Ascending aorta (tissue), 2 donors: ENCODE data around the gene ZP1. TPM values are rescaled to one million over a fixed set of nuclear protein-coding genes. Genes with fewer than 3 reads are reported as not detected.

ENCODE experiments used
- DNase-seq, 2 donors: peaks; one replicate each; pipeline ENCODE4 v3.0.0-alpha.2; 2019; ENCODE audit warnings: low spot score in 2 of 2
- H3K27ac ChIP-seq, 2 donors: fragments of 200-600 bp; sonication (generic); one replicate each; pipeline ENCODE4 v1.5.1; 2016 to 2017; ENCODE audit warnings: mild to moderate bottlenecking in 1 of 2
- H3K27me3 ChIP-seq: fragments of 200-600 bp; sonication (generic); one replicate; pipeline ENCODE4 v1.5.1; 2017
- H3K36me3 ChIP-seq, 2 donors: fragments of 200-600 bp; sonication (generic); one replicate each; pipeline ENCODE4 v1.5.1; 2016
- H3K4me1 ChIP-seq, 2 donors: fragments of 200-600 bp; sonication (generic); one replicate each; pipeline ENCODE4 v1.5.1; 2016 to 2017; ENCODE audit warnings: mild to moderate bottlenecking in 1 of 2
- H3K4me3 ChIP-seq, 2 donors: fragments of 200-600 bp; sonication (generic); one replicate each; pipeline ENCODE4 v1.5.1; 2016 to 2017; ENCODE audit warnings: mild to moderate bottlenecking in 1 of 2
- H3K9me3 ChIP-seq, 2 donors: fragments of 200-600 bp; sonication (generic); one replicate each; pipeline ENCODE4 v1.5.1; 2016
- intact Hi-C: fragments of 100-400 bp; cut with DNase I; formaldehyde crosslinking; loops from one replicate; pipeline ENCODE4 v1.15.1; 2023
- total RNA-seq: library from RNA; depleted of rRNA; stranded (reverse); fragments of >200 nt; gene quantifications from one replicate; pipeline ENCODE4 v1.1.0, GENCODE V29; 2016
- TF ChIP-seq, protein P1 (sequence below), 3 experiments: fragments of 200-600 bp in 2 of 3; fragments of 450-650 bp in 1 of 3; sonication (generic) in 2 of 3; IDR thresholded peaks; one replicate each; pipeline ENCODE4 v1.5.1; 2016 to 2019; ENCODE audit warnings: antibody characterized with exemption in 3 of 3, mild to moderate bottlenecking in 1 of 3, moderate library complexity in 1 of 3

Gene ZP1
- total RNA-seq, 1 donor from 2014 or later = not detected

- Histone ChIP-seq H3K4me1 (peaks cover 0 to 2% of the 10 kb centered on the region in 2 donors), H3K27ac (no peak overlapping the region), H3K4me3 (no peak overlapping the region), H3K27me3 (no peaks in the 10 kb centered on the region), H3K9me3 (no peaks in the 10 kb centered on the region), H3K36me3 (no peaks in the 10 kb centered on the region)
- TF ChIP-seq, protein P1, sequence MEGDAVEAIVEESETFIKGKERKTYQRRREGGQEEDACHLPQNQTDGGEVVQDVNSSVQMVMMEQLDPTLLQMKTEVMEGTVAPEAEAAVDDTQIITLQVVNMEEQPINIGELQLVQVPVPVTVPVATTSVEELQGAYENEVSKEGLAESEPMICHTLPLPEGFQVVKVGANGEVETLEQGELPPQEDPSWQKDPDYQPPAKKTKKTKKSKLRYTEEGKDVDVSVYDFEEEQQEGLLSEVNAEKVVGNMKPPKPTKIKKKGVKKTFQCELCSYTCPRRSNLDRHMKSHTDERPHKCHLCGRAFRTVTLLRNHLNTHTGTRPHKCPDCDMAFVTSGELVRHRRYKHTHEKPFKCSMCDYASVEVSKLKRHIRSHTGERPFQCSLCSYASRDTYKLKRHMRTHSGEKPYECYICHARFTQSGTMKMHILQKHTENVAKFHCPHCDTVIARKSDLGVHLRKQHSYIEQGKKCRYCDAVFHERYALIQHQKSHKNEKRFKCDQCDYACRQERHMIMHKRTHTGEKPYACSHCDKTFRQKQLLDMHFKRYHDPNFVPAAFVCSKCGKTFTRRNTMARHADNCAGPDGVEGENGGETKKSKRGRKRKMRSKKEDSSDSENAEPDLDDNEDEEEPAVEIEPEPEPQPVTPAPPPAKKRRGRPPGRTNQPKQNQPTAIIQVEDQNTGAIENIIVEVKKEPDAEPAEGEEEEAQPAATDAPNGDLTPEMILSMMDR (IDR thresholded peaks at IDR 0.05) = no peak
- DNase-seq = no peak
- intact Hi-C loops = no loop called here
Measured at GRCh38 chr11:60835534-60835846, 31.9 kb upstream of the ZP1 start.

DNA sequence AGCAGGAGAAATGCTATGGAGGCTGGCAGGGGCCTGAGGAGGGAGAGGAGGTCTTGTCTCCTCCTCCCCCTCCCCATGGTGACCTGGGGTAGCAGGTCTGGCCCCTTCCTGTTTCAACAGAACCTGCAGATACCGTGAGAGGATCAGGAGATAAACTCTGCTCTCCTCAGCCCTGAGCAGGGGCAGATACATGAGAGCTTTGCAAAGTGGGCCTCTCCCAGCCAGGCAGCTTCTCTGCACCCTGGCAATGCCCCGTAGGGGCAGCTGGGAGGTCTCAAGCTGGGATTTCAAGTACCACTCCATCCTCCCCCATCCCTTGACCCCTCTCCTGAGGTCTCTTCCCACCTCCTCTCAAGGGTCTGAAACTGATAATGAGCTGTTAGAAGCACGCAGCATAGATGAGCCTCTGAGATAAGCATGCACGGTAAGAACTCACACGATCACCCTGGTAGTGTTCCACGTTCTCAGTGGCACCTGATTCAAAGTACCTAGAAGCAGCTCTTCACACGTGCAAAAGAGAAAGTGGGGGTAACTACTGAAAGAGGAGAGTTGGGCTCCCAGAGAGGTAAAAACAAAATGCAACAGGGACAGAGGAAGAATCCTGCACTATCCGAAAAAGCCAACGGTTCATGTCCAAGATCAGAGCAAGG is 30.4 kb upstream of the ZP1 start:
- Histone ChIP-seq H3K27me3 (no peaks in the 10 kb centered on the region), H3K36me3 (no peaks in the 10 kb centered on the region), H3K4me3 (no peak overlapping the region), H3K4me1 (peaks cover 6 to 12% of the 10 kb centered on the region in 2 donors), H3K9me3 (no peaks in the 10 kb centered on the region), H3K27ac (no peak overlapping the region)
- no peak for DNase-seq
- intact Hi-C loops = no loop called here
- TF ChIP-seq, protein P1 (IDR thresholded peaks at IDR 0.05) = no peak

DNA sequence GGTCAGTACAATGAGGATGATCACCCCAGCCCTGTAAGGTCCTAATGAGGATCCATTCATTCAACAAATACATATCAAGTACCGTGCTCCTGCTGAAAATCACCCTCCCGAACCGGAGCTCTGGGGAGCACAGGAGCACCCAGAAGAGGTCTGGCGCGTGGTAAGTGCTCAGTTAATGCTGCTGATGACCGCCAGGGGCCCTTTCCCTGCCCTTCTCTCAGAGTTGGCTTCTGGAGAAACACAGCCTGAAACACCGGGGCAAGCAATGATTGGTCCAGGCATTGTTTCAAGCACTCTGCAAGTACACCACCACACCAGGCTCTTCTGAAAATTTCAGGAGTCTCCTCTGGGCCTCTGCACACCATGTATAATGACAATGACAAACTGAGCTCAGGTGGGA is 29.2 kb upstream of the ZP1 start:
- H3K36me3 ChIP-seq = no peaks in the 10 kb centered on the region
- H3K4me1 ChIP-seq = peaks cover 15 to 16% of the 10 kb centered on the region in 2 donors
- no peak overlapping the region for H3K4me3 ChIP-seq
- intact Hi-C loops = no loop called here
- TF ChIP-seq, protein P1 (IDR thresholded peaks at IDR 0.05) = no peak
- H3K27me3 ChIP-seq = no peaks in the 10 kb centered on the region
- no peaks in the 10 kb centered on the region for H3K9me3 ChIP-seq
- no peak for DNase-seq
- no peak overlapping the region for H3K27ac ChIP-seq

DNA sequence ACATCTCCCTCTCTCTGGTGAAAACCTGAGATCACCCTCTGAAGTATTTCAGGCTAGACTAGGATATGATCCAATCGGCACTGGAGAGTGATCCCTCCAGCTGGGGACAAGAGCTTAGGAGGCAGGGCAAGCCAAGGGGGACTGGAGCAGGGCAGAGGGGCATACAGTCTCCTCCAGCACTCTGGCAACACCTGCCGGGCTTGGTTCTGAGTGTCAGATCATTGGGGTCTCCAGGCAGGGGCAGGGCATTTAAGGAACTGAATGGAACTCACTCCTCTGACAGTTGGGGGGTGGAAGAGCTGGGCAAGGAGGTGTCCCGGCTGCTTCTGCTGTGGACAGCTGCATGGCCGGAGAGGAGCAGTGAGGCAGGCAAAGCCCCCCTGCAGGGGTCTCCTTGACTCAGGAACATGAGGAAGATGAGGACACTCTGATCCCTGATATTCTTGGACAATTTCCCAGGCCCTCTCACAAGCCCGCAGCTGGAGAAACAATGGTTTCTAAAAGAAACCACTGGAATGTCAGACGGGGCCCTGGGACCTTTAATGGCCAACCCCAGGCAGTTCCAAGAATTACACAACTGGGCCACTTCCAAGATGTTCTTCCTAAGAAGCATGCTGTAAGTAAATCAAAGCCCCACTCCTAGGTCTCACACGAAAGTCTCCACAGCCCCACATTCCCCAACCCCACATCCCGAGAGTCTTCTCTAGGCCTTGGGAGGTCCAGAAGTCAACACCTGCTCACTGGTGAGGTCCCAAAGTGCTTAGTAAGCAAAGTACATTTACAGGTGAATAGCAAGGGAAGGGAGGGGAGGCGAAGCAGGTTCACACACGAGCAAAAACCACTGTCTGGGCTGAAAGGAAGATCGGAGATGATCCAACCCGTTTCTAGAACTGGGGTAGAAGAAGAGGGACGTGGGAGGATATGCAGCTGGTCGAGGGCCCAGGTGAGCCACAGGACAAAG is 26.6 kb upstream of the ZP1 start:
- no peaks in the 10 kb centered on the region for H3K9me3 ChIP-seq
- no peak for DNase-seq
- H3K36me3 ChIP-seq = no peaks in the 10 kb centered on the region
- TF ChIP-seq, protein P1 (IDR thresholded peaks at IDR 0.05) = no peak
- peak overlapping the region; percentile 66 to 73 for H3K27ac ChIP-seq
- no peaks in the 10 kb centered on the region for H3K27me3 ChIP-seq
- H3K4me3 ChIP-seq = peak overlapping the region; percentile 76 to 94
- intact Hi-C loops = loop anchor here (1.0 to 5.0 kb wide), 3 partner anchors 66 to 322 kb away; partner anchors contain the start of genes PRPF19 and VPS37C
- peaks cover 19 to 24% of the 10 kb centered on the region in 2 donors for H3K4me1 ChIP-seq

DNA sequence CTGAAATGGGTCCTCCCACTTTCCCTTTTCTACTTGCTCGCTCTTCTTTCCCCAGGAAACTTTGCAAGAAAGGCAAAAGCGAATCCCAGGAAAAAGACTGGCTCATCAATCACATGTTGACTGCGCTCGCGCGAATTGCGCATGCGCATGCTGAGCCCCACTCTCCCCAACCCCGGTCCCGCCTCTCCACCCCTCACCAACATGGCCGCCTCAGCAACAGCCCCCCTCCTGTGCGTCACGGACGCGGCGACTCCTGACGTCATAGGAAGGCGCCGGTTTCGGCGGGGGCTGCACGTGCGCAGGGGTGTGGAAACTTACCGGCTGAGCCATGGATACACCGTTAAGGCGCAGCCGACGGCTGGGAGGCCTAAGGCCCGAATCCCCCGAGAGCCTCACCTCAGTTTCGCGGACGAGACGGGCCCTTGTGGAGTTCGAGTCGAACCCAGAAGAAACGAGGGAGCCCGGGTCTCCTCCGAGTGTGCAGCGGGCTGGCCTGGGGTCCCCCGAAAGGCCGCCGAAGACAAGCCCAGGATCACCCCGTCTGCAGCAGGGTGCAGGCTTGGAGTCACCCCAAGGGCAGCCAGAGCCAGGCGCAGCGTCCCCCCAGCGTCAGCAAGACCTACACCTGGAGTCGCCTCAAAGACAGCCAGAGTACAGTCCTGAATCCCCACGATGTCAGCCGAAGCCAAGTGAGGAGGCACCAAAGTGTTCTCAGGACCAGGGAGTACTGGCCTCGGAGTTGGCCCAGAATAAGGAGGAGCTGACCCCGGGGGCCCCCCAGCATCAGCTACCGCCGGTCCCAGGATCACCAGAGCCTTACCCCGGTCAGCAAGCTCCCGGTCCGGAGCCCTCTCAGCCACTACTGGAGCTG is 25.3 kb upstream of the ZP1 start, which contains the start of gene CCDC86:
Gene CCDC86, plus strand, starts transcription at position 317 of the 871 bp plus-strand sequence. Its CDS starts 12 bp downstream, at position 329.
- Histone ChIP-seq H3K36me3 (no peaks in the 10 kb centered on the region), H3K27ac (peak within 1 kb of the TSS; percentile 66 to 73), H3K27me3 (no peaks in the 10 kb centered on the region), H3K4me1 (peaks cover 19 to 24% of the 10 kb centered on the region in 2 donors), H3K4me3 (peak within 1 kb of the TSS; percentile 76 to 94), H3K9me3 (no peaks in the 10 kb centered on the region)
- DNase-seq = peak; percentile 90 to 98
- TF ChIP-seq, protein P1 (IDR thresholded peaks at IDR 0.05) = no peak
- intact Hi-C loops = loop anchor here (1.0 to 5.0 kb wide), 3 partner anchors 64 to 320 kb away; partner anchors contain the start of genes PRPF19 and VPS37C
